ENCODE data around the gene SEMA3F. TPM values are rescaled to one million over a fixed set of nuclear protein-coding genes. Genes with fewer than 3 reads are reported as not detected.

SEMA3F gene
- total and polyA plus RNA-seq, 2 donors (not counting 3 experiments of a cell fraction or from before 2014, with no cell fraction given) = 65.8 to 99.1 TPM

- no peak for DNase-seq (ENCODE audit: low read depth, low spot score)
- ChIA-PET POLR2A (no interaction called here), CTCF (interaction anchor here (0.8 to 1.0 kb wide), 3 partner anchors 28 to 43 kb away, joined by 3 to 5 read pairs (median 5); no protein-coding TSS in a partner anchor)
- dilution Hi-C loops (cut with MboI; ENCODE audit: extremely low pct_ligation_motif_present, low sequenced_read_pairs) (no loop called here), intact Hi-C loops (cut with micrococcal nuclease) (no loop called here)
- Histone ChIP-seq H3K79me2 (ENCODE audit: control insufficient read depth, insufficient read depth, low read length) (peaks cover under 1% of the 10 kb centered on the region), H3K4me2 (ENCODE audit: insufficient read depth, low read length) (no peak overlapping the region), H2AFZ (ENCODE audit: low read depth, low read length) (no peak overlapping the region), H4K20me1 (replicated peaks; ENCODE audit: control insufficient read depth, extremely low read depth, insufficient read depth, low read length) (no peaks in the 10 kb centered on the region), H3K27me3 (ENCODE audit: control insufficient read depth in 2 of 2, insufficient read depth in 2 of 2, low read length in 2 of 2) (no peaks in the 10 kb centered on the region), H3K9me1 (replicated peaks; ENCODE audit: control insufficient read depth, extremely low read depth, insufficient read depth, low read length) (no peaks in the 10 kb centered on the region), H3K4me3 (replicated peaks in 1 of 3; ENCODE audit: insufficient read depth in 1 of 3, low read depth in 1 of 3, low read length in 3 of 3) (no peak overlapping the region), H3K36me3 (ENCODE audit: control insufficient read depth in 2 of 2, extremely low read depth in 1 of 2, insufficient read depth in 2 of 2, low read length in 2 of 2) (no peaks in the 10 kb centered on the region), H3K9me3 (replicated peaks; ENCODE audit: control insufficient read depth, insufficient read depth, low read length) (no peaks in the 10 kb centered on the region), H3K27ac (ENCODE audit: insufficient read depth, low read depth, low read length) (no peak overlapping the region), H3K9ac (replicated peaks; ENCODE audit: extremely low read depth, insufficient read depth, low read length) (no peak overlapping the region), H3K4me1 (ENCODE audit: control insufficient read depth, extremely low read depth, insufficient read depth, low read length) (peaks cover 7% of the 10 kb centered on the region)
- FAIRE-seq = no peak
- TF ChIP-seq MYC (IDR thresholded peaks at IDR 0.05; ENCODE audit: low read depth, low read length) (no peak), GATA2 (IDR thresholded peaks at IDR 0.05; ENCODE audit: insufficient read depth, insufficient read length, low read depth, low read length) (no peak), POLR2AphosphoS5 (IDR thresholded peaks at IDR 0.05; ENCODE audit: insufficient read depth, low read depth, low read length) (no peak), POLR2A (IDR thresholded peaks at IDR 0.05; ENCODE audit: low read depth, low read length) (no peak), EZH2 (IDR thresholded peaks at IDR 0.05; ENCODE audit: borderline replicate concordance, low read depth, low read length, severe bottlenecking) (no peak), MAX (IDR thresholded peaks at IDR 0.05; ENCODE audit: insufficient read depth, insufficient read length) (no peak), CTCF (IDR thresholded peaks at IDR 0.05; ENCODE audit: extremely low read depth in 1 of 2, insufficient read depth in 1 of 2, low read depth in 1 of 2, low read length in 2 of 2) (no peak), FOS (IDR thresholded peaks at IDR 0.05; ENCODE audit: borderline replicate concordance, insufficient read depth, low read length) (no peak), JUN (IDR thresholded peaks at IDR 0.05; ENCODE audit: borderline replicate concordance, insufficient read depth, insufficient read length, low read depth) (no peak)
- BruUV-seq (replicated peaks) = no TSS peak
Measured at GRCh38 chr3:50150404-50150750, 4.7 kb upstream of the SEMA3F start.

Data from endothelial cell of umbilical vein (primary cell).